Lower leg skin (tissue), 4 donors: ENCODE data around the gene CCS. TPM values are rescaled to one million over a fixed set of nuclear protein-coding genes. Genes with fewer than 3 reads are reported as not detected.

Source experiments
- DNase-seq, 2 donors: peaks; one replicate each; pipeline ENCODE4 v3.0.0-alpha.2; 2019; ENCODE audit warnings: low spot score in 2 of 2
- H3K4me3 ChIP-seq: fragments of 200-600 bp; sonication (generic); 2 replicates; pipeline ENCODE4 v1.5.1; 2017; ENCODE audit warnings: mild to moderate bottlenecking, low read depth; ENCODE audit not compliant: poor library complexity, severe bottlenecking
- POLR2A ChIP-seq, 2 donors: fragments of 450-650 bp; IDR thresholded peaks; one replicate each; pipeline ENCODE4 v1.6.1; 2016 to 2017; ENCODE audit warnings: antibody characterized with exemption in 2 of 2, mild to moderate bottlenecking in 1 of 2, moderate library complexity in 1 of 2
- WGBS, 2 donors: methylation state at CpG; one replicate each; pipeline ENCODE4 v1.1.5; 2018; 5-methylcytosine and 5-hydroxymethylcytosine counted together
- intact Hi-C: fragments of 100-400 bp; cut with DNase I; formaldehyde crosslinking; loops from one replicate; pipeline ENCODE4 v1.15.0; 2023; ENCODE audit warnings: low total_unique reads
- total RNA-seq, 4 donors: library from RNA; depleted of rRNA; stranded (reverse); fragments of >200 nt; gene quantifications; one replicate each; pipeline ENCODE4 v1.1.0, GENCODE V29; 2016
- TF ChIP-seq, protein P1 (sequence below), 3 donors: fragments of 450-650 bp; IDR thresholded peaks; one replicate each; pipeline ENCODE4 v1.5.1; 2016; ENCODE audit warnings: antibody characterized with exemption in 3 of 3, mild to moderate bottlenecking in 3 of 3, moderate library complexity in 2 of 3

CCS gene
- total RNA-seq, 4 donors from 2014 or later = 13.7 to 24.2 (median 15.2) TPM

DNA sequence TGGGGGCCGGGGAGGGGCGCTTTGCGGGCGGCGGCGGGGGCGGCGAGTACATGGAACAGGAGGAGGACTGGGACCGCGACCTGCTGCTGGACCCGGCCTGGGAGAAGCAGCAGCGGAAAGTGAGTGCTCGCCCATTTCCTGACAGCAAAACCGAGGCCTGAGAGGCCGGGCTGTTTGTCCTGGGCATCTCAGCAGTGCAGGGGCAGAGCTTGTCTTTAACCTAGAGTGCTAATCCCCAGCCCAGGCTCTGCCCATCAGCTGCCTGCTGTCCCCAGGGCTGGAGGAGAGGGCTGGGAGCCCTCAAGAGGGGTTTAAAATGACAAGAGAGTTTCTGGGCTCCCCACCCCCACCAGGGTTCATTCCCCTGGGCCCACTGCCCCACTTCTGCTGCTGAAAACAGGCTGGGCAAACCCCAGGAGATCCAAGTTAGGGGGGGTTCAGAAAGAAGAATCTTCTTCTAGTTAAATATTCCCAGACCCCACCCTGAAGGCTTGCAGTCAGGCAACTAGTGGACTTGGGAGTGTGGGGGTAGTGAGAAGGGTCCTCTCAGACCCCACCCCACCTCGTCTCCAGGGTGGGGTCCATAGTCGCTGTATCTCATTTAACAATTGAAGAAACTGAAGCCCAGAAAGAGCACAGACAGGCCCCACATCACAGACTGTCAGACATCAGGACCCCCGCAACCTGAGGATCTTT lies 45.9 kb upstream of the CCS start:
- intact Hi-C loops = no loop called here
- no peak for TF ChIP-seq POLR2A (IDR thresholded peaks at IDR 0.05)
- TF ChIP-seq, protein P1, sequence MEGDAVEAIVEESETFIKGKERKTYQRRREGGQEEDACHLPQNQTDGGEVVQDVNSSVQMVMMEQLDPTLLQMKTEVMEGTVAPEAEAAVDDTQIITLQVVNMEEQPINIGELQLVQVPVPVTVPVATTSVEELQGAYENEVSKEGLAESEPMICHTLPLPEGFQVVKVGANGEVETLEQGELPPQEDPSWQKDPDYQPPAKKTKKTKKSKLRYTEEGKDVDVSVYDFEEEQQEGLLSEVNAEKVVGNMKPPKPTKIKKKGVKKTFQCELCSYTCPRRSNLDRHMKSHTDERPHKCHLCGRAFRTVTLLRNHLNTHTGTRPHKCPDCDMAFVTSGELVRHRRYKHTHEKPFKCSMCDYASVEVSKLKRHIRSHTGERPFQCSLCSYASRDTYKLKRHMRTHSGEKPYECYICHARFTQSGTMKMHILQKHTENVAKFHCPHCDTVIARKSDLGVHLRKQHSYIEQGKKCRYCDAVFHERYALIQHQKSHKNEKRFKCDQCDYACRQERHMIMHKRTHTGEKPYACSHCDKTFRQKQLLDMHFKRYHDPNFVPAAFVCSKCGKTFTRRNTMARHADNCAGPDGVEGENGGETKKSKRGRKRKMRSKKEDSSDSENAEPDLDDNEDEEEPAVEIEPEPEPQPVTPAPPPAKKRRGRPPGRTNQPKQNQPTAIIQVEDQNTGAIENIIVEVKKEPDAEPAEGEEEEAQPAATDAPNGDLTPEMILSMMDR (IDR thresholded peaks at IDR 0.05) = no peak
- no peak overlapping the region for H3K4me3 ChIP-seq
- 29 to 34% methylated on average over 14 to 16 of the region's 18 CpGs for WGBS, 2 donors
- DNase-seq = no peak

DNA sequence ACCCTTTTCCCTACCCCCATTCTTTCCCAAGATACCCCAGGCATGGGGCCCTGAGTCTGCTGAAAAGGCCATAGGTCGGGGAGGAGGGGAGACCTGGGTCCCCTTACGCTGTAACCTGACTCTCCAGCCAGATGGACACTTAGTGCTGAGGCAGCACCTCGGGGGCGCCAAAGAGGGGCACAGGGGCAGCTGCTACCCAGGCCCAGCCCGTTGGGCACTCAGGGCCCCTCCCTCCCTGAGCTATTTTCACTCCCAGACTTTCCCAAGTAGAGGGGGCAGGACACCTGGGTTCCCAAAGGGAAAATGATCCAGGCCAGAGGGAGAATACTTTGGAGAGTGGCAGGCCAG lies 45.3 kb upstream of the CCS start:
- no peak for DNase-seq
- TF ChIP-seq POLR2A (IDR thresholded peaks at IDR 0.05) = no peak
- TF ChIP-seq, protein P1 (IDR thresholded peaks at IDR 0.05) = no peak
- intact Hi-C loops = no loop called here
- WGBS, 2 donors = 50 to 52% methylated on average over 5 of the region's 5 CpGs
- no peak overlapping the region for H3K4me3 ChIP-seq

DNA sequence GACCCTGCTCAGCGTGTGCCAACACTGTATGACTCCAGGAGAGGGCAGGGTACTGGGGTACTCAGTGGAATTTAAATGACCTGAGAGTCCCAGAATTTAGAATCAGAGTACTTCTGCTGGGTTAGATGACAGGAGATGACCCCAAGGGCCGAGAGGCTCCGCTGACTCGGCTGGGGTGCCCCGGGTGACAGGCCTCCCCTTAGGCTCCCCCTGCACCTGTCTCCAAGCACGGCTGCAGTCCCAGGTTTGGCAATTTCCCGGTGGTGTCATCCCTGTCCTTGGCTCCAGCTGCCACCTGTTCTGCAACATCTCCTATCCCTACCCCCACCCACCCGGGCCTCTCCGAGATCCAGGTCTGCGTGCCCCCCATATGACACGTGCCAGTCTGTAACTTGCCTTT lies 44.9 kb upstream of the CCS start:
- no peak for DNase-seq
- 31 to 45% methylated on average over 11 of the region's 11 CpGs for WGBS, 2 donors
- no peak overlapping the region for H3K4me3 ChIP-seq
- intact Hi-C loops = no loop called here
- TF ChIP-seq, protein P1 (IDR thresholded peaks at IDR 0.05) = no peak
- no peak for TF ChIP-seq POLR2A (IDR thresholded peaks at IDR 0.05)

DNA sequence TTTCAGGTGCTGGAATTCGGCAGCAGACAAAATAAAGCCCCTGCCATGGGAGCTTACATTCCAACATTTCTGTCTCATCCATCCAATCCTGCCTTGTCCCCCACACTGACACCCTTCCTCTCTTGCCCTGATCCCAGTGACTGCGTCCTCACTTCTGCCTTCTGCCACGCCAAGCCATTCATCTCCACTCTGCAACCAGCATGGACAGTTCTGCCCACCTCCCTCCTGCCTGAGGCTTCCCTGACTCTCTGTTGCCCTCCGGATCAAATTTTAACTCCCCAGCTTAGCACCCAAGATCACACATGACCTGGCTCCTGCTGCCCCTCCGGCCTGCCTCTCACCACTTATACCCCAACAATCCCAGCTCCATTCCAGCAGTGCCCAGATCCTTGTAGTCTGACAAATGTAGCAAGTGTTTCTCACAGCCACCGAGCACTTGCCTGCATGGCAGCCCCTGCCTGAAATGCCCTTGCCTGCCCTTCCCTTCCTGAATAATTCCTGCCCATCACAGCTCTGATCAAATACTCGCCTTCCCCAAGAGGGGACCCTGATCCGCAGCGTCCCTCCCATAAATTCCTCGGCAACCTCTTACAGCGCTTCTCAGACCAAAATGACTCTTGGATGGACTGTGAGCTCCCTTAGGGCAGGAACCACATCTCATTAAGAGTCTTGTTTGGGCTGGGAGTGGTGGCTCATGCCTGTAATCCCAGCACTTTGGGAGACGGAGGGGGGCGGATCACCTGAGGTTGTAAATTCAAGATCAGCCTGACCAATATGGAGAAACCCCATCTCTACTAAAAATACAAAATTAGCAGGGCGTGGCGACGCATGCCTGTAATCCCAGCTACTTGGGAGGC lies 44.0 kb upstream of the CCS start:
- WGBS, 2 donors = 53 to 56% methylated on average over 16 of the region's 16 CpGs
- H3K4me3 ChIP-seq = no peak overlapping the region
- intact Hi-C loops = no loop called here

DNA sequence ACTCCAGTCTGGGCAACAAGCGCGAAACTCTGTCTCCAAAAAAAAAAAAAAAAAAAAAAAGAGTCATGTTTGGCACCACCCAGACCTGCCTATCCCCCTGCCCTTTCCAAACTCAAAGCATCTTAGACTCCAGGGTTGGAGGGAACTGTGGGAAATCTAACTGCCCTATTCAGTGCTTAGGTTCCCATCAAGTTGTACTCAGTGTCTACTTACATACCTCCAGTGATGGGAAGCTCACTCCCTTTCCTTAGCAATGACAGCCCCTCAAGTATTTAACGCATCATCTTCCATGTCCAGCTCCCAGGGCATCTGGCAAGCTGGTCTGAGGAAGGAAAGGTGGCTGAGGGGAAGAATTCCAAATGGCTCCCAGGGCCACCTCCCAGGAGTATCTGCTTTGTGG lies 43.3 kb upstream of the CCS start:
- TF ChIP-seq, protein P1 (IDR thresholded peaks at IDR 0.05) = no peak
- no peak for TF ChIP-seq POLR2A (IDR thresholded peaks at IDR 0.05)
- no peak overlapping the region for H3K4me3 ChIP-seq
- DNase-seq = no peak
- intact Hi-C loops = no loop called here
- WGBS, 2 donors = 88 to 94% methylated on average over 3 of the region's 3 CpGs

More for the DNA sequence above, 44.0 kb upstream of the CCS start:
- DNase-seq = no peak
- no peak for TF ChIP-seq POLR2A (IDR thresholded peaks at IDR 0.05)
- TF ChIP-seq, protein P1 (IDR thresholded peaks at IDR 0.05) = no peak
